HepG2 (cell line): ENCODE measurements around the gene GLRX2. TPM values are rescaled to one million over a fixed set of nuclear protein-coding genes. Genes with fewer than 3 reads are reported as not detected.

Experiments
- CBX2 ChIP-seq, 2 experiments: fragments of 200-600 bp in 1 of 2; sonication (generic); formaldehyde crosslinking in 1 of 2; IDR thresholded peaks; 2 replicates each; pipeline versions ENCODE4 v1.7.0 to v1.8.1; 2018 to 2022; ENCODE audit warnings: low read depth in 2 of 2, low read length in 1 of 2, mild to moderate bottlenecking in 1 of 2, missing genetic modification reagents in 1 of 2
- MED1 ChIP-seq: sonication (generic); formaldehyde crosslinking; IDR thresholded peaks from 2 replicates; pipeline ENCODE4 v1.4.0; 2020; ENCODE audit warnings: missing genetic modification reagents
- NFYB ChIP-seq: sonication (generic); formaldehyde crosslinking; IDR thresholded peaks from 2 replicates; pipeline ENCODE4 v1.4.0; 2020; ENCODE audit warnings: missing genetic modification reagents
- PHB2 ChIP-seq: fragments of 450-650 bp; IDR thresholded peaks from 2 replicates; pipeline ENCODE4 v1.6.1; 2018; ENCODE audit not compliant: partially characterized antibody
- REPIN1 ChIP-seq: sonication (generic); formaldehyde crosslinking; IDR thresholded peaks from 2 replicates; pipeline ENCODE4 v1.8.0; 2022; ENCODE audit warnings: missing genetic modification reagents, low read depth, mild to moderate bottlenecking, borderline replicate concordance
- RNF2 ChIP-seq: fragments of 450-650 bp; conservative IDR thresholded peaks from 2 replicates; pipeline ENCODE4 v1.6.1; 2016; ENCODE audit warnings: low read depth
- SP1 ChIP-seq, 2 experiments: fragments of 450-650 bp in 1 of 2; sonication (generic) in 1 of 2; formaldehyde crosslinking in 1 of 2; IDR thresholded peaks; 2 replicates each; pipeline versions ENCODE4 v1.4.0 to v1.6.1; 2016 to 2020; ENCODE audit warnings: missing genetic modification reagents in 1 of 2
- SRSF1 ChIP-seq: fragments of 200-400 bp; formaldehyde crosslinking; optimal IDR thresholded peaks from 2 replicates; pipeline ENCODE3; 2017; ENCODE audit warnings: mild to moderate bottlenecking, low read depth, low read length, moderate library complexity
- SRY ChIP-seq: sonication (generic); formaldehyde crosslinking; IDR thresholded peaks from 2 replicates; pipeline ENCODE4 v1.8.0; 2022; ENCODE audit warnings: mild to moderate bottlenecking, missing genetic modification reagents
- ZFAT ChIP-seq: sonication (generic); formaldehyde crosslinking; conservative IDR thresholded peaks from 2 replicates; pipeline ENCODE4 v1.8.1; 2023; ENCODE audit warnings: missing genetic modification reagents, inconsistent platforms
- ZFY ChIP-seq: sonication (generic); formaldehyde crosslinking; IDR thresholded peaks from 2 replicates; pipeline ENCODE4 v1.4.0; 2020; ENCODE audit warnings: missing genetic modification reagents
- ZNF430 ChIP-seq: sonication (generic); formaldehyde crosslinking; IDR thresholded peaks from 2 replicates; pipeline ENCODE4 v1.9.0; 2021; ENCODE audit warnings: mild to moderate bottlenecking, missing genetic modification reagents
- ZNF703 ChIP-seq: sonication (generic); formaldehyde crosslinking; IDR thresholded peaks from 2 replicates; pipeline ENCODE4 v1.5.1; 2020; ENCODE audit warnings: missing genetic modification reagents, mild to moderate bottlenecking, moderate library complexity, borderline replicate concordance
- ZSCAN25 ChIP-seq: sonication (generic); formaldehyde crosslinking; IDR thresholded peaks from 2 replicates; pipeline ENCODE4 v1.8.0; 2022; ENCODE audit warnings: mild to moderate bottlenecking, missing genetic modification reagents
- ZSCAN31 ChIP-seq: sonication (generic); formaldehyde crosslinking; IDR thresholded peaks from 2 replicates; pipeline ENCODE4 v1.5.0; 2020; ENCODE audit warnings: low read depth, mild to moderate bottlenecking, missing genetic modification reagents
- polyA plus RNA-seq, 8 experiments: library from polyadenylated mRNA; depleted of rRNA in 3 of 8; stranded (reverse) in 7 of 8; unstranded in 1 of 8; fragments of >200 nt; fragmentation: Illumina TruSeq in 4 of 8; extraction: Trizol in 4 of 8; gene quantifications; 2 replicates each; pipeline versions ENCODE4 v1.2.1 to v1.2.3, GENCODE V29; 2011 to 2016; ENCODE audit warnings: low read depth in 4 of 8, missing spikeins in 1 of 8, mixed read lengths in 1 of 8; ENCODE audit not compliant: insufficient read depth in 1 of 8
- total RNA-seq, 5 experiments: library from RNA; depleted of rRNA; stranded (reverse); fragments of >200 nt; fragmentation: Illumina TruSeq; extraction: Trizol; gene quantifications; 2 replicates each; pipeline ENCODE4 v1.2.3, GENCODE V29; 2016; ENCODE audit warnings: low read depth in 1 of 5
- TF ChIP-seq, protein P1 (sequence below): sonication (generic); formaldehyde crosslinking; IDR thresholded peaks from 2 replicates; pipeline ENCODE4 v1.4.0; 2020; ENCODE audit warnings: missing genetic modification reagents
- TF ChIP-seq, protein P2 (sequence below): sonication (generic); formaldehyde crosslinking; IDR thresholded peaks from 2 replicates; pipeline ENCODE4 v1.5.0; 2020; ENCODE audit warnings: missing genetic modification reagents
- TF ChIP-seq, protein P3 (sequence below): sonication (generic); formaldehyde crosslinking; IDR thresholded peaks from 2 replicates; pipeline ENCODE4 v1.4.0; 2020; ENCODE audit warnings: missing genetic modification reagents, borderline replicate concordance

Gene GLRX2
- total and polyA plus RNA-seq, 2 of the 13 experiments (the other 11 are each of a cell fraction or from before 2014, with no cell fraction given): 11.9 to 39.0 TPM

DNA sequence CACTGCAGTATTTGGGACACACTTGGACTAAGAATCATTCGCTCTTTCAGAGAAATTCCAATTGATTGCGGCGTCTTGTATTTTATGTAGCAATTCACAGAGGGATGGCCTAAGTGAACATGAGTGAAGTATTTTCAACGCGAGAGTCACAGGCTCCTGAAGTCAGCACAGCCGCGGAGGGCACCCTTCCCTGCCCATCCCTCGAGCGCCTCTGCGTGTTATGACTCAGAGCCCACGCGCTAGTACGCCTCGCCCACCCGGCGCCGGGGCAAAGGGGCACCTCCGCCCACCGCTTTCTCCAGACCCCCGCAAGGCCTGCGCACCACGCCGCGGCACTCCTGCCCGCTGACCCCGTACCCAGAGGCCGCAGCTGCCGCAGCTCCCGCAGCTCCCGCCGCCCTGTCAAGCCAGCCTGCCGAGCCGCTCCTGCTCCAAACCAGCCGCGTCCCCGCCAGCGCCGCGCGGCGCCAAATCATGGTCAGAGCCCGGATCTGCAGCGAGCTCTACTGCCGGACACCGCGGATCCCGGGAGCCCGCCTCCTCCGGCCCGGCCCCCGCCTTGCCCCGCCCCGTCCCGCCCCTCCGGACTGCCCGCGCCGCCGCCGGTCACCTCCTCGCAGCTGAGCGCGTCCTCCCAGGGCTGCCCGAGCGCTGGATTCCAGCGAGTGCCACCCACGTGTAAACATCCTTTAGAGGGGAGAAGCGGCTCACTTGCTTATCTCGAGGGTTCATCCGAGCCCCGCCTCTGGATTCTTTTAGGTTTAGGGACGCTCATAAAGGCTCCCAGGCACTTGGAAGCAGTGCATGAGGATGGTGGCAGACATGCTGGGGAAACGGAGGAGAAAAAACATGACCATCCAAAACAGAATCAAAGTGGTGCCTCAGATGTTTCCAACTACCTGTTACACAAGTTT lies at the start of gene GLRX2 (continued):
- no peak for TF ChIP-seq CBX2 (IDR thresholded peaks at IDR 0.05; ENCODE audit: low read depth, low read length)
- TF ChIP-seq CBX2 (CRISPR knock-in tag; IDR thresholded peaks at IDR 0.05; ENCODE audit: low read depth): no peak
- TF ChIP-seq ZFAT (CRISPR knock-in tag): no peak
- TF ChIP-seq RNF2: no peak; the same call in 1 of the 2 replicates
- TF ChIP-seq, protein P1, sequence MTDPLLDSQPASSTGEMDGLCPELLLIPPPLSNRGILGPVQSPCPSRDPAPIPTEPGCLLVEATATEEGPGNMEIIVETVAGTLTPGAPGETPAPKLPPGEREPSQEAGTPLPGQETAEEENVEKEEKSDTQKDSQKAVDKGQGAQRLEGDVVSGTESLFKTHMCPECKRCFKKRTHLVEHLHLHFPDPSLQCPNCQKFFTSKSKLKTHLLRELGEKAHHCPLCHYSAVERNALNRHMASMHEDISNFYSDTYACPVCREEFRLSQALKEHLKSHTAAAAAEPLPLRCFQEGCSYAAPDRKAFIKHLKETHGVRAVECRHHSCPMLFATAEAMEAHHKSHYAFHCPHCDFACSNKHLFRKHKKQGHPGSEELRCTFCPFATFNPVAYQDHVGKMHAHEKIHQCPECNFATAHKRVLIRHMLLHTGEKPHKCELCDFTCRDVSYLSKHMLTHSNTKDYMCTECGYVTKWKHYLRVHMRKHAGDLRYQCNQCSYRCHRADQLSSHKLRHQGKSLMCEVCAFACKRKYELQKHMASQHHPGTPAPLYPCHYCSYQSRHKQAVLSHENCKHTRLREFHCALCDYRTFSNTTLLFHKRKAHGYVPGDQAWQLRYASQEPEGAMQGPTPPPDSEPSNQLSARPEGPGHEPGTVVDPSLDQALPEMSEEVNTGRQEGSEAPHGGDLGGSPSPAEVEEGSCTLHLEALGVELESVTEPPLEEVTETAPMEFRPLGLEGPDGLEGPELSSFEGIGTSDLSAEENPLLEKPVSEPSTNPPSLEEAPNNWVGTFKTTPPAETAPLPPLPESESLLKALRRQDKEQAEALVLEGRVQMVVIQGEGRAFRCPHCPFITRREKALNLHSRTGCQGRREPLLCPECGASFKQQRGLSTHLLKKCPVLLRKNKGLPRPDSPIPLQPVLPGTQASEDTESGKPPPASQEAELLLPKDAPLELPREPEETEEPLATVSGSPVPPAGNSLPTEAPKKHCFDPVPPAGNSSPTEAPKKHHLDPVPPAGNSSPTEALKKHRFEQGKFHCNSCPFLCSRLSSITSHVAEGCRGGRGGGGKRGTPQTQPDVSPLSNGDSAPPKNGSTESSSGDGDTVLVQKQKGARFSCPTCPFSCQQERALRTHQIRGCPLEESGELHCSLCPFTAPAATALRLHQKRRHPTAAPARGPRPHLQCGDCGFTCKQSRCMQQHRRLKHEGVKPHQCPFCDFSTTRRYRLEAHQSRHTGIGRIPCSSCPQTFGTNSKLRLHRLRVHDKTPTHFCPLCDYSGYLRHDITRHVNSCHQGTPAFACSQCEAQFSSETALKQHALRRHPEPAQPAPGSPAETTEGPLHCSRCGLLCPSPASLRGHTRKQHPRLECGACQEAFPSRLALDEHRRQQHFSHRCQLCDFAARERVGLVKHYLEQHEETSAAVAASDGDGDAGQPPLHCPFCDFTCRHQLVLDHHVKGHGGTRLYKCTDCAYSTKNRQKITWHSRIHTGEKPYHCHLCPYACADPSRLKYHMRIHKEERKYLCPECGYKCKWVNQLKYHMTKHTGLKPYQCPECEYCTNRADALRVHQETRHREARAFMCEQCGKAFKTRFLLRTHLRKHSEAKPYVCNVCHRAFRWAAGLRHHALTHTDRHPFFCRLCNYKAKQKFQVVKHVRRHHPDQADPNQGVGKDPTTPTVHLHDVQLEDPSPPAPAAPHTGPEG (CRISPR knock-in tag): 0 out of 2 replicates have a peak, but pooled peaks have one; percentile 36
- TF ChIP-seq ZNF430: no peak
- no peak for TF ChIP-seq ZSCAN25
- no peak for TF ChIP-seq ZSCAN31 (CRISPR knock-in tag)
- peak; percentile 72; the same call in 1 of the 2 replicates for TF ChIP-seq SRY (CRISPR knock-in tag)
- peak; percentile 82 for TF ChIP-seq ZFY (CRISPR knock-in tag)
- no peak for TF ChIP-seq NFYB (CRISPR knock-in tag)
- TF ChIP-seq, protein P2, sequence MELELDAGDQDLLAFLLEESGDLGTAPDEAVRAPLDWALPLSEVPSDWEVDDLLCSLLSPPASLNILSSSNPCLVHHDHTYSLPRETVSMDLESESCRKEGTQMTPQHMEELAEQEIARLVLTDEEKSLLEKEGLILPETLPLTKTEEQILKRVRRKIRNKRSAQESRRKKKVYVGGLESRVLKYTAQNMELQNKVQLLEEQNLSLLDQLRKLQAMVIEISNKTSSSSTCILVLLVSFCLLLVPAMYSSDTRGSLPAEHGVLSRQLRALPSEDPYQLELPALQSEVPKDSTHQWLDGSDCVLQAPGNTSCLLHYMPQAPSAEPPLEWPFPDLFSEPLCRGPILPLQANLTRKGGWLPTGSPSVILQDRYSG: 0 out of 2 replicates have a peak, but pooled peaks have one; percentile 23
- no peak for TF ChIP-seq PHB2
- TF ChIP-seq ZNF703 (CRISPR knock-in tag): peak; percentile 74; the same call in 1 of the 2 replicates
- no peak for TF ChIP-seq SRSF1
- TF ChIP-seq, protein P3, sequence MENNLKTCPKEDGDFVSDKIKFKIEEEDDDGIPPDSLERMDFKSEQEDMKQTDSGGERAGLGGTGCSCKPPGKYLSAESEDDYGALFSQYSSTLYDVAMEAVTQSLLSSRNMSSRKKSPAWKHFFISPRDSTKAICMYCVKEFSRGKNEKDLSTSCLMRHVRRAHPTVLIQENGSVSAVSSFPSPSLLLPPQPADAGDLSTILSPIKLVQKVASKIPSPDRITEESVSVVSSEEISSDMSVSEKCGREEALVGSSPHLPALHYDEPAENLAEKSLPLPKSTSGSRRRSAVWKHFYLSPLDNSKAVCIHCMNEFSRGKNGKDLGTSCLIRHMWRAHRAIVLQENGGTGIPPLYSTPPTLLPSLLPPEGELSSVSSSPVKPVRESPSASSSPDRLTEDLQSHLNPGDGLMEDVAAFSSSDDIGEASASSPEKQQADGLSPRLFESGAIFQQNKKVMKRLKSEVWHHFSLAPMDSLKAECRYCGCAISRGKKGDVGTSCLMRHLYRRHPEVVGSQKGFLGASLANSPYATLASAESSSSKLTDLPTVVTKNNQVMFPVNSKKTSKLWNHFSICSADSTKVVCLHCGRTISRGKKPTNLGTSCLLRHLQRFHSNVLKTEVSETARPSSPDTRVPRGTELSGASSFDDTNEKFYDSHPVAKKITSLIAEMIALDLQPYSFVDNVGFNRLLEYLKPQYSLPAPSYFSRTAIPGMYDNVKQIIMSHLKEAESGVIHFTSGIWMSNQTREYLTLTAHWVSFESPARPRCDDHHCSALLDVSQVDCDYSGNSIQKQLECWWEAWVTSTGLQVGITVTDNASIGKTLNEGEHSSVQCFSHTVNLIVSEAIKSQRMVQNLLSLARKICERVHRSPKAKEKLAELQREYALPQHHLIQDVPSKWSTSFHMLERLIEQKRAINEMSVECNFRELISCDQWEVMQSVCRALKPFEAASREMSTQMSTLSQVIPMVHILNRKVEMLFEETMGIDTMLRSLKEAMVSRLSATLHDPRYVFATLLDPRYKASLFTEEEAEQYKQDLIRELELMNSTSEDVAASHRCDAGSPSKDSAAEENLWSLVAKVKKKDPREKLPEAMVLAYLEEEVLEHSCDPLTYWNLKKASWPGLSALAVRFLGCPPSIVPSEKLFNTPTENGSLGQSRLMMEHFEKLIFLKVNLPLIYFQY (CRISPR knock-in tag): no peak
- no peak for TF ChIP-seq REPIN1 (CRISPR knock-in tag)
- no peak for TF ChIP-seq SP1 (IDR thresholded peaks at IDR 0.05)
- peak; percentile 75 for TF ChIP-seq SP1 (CRISPR knock-in tag; IDR thresholded peaks at IDR 0.05)
- TF ChIP-seq MED1 (CRISPR knock-in tag): peak; percentile 66
